Suppressor macrophage (primary cell): ENCODE data around the gene CACNG5.

Source experiments
- DNase-seq, 4 experiments: peaks; one replicate each; pipeline ENCODE4 v3.0.0-alpha.2; 2020 to 2022

Gene CACNG5

GRCh38 chr17:66906321-66907278 lies 71.7 kb downstream of the CACNG5 start:
- DNase-seq = peak; percentile 77 to 84 (median 80)

GRCh38 chr17:66909804-66910373 lies 75.0 kb downstream of the CACNG5 start:
- no peak for DNase-seq

DNA sequence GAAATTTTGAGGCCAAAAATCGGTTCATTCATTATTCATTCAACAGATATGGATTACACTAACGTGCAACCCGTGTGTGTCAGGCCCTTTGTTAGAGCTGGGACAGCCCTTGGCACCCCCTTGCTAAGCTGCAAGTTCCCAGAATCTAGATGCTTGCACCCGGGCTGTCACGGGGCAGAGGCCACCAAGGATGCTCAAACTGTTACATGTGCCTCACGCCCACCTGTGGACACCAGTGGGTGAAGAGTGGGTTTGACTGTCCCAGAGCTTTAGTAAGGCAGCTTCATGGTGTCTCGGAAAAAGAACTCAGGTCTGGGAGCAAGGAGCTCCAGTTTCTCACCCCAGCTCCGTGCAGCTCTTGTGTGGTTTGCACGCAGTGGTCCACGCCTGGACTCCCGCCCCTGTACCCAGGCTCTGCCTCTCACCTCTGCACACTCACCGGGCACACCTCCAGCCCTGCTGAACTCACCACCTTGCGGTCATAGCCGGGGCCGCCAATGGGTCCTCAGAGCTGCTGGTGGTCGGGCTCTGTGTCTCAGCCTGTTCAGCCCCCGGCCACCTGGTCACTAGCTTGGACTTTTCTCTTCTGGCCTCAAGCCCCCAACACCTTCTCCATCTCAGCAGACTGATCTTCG lies 75.9 kb downstream of the CACNG5 start:
- no peak for DNase-seq

DNA sequence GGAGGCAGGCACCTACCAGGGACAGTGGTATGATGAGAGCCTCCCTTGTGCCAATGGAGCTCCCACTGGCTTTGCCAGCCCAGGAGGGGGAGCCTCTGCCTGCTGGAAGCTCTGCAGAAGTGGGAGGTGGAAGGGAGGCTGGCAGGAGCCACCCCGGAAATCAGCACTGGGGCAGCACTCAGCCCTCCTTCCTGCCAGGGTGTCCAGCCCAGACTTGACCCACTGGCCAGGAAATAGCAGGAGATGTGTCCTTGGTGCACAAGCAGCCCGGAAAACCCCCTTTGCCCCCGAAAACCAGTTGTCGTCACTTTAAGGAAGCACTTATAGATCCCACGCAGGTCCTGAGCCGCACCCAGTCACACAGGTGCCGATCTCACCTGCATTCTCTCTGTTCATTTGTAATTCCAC lies 80.3 kb downstream of the CACNG5 start:
- peak; percentile 3 to 55 (median 24) for DNase-seq

- no peak for DNase-seq
Observed at GRCh38 chr17:66915792-66916191, 80.9 kb downstream of the CACNG5 start.

DNA sequence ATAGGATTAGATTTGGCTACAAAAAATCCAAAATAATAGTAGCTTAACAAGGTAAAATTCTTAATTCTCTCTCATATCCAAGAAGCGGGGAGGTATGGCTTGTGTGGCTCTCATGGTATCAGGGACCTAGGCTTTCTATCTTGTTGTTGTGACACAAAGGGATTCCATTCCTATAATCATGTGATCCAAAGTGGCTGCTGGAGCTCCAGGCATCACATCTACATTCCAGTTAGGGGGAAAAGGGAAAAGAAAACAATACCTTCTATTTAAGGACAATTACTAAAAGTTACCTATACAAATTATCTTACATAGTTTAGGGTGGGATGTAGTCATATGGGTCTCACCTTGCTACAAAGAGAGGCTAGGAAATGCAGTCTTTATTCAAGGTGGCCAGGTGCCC lies 82.0 kb downstream of the CACNG5 start:
- no peak for DNase-seq

- DNase-seq = no peak
Observed at GRCh38 chr17:66918896-66919295, 84.0 kb downstream of the CACNG5 start.

DNA sequence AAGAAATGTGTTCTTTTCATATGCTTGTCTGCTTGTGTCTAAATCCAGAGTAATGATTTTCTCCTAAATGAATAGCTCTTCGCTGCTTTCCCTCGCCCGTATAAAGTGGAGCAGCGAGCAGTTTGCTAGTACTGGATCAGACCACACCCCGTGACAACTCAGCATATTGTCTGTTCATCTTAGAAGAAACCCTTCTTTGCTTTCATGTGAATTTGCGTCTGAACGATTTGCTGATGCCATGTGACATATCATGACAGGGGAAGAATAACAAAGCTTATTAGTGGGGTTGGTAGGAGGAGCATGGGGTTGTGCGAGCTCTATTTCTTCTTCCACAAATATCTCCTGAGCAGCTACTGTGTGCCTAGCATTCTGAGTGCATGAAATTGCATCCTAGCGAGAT lies 85.5 kb downstream of the CACNG5 start:
- DNase-seq = no peak

- peak in 2 of 4 experiments; percentile 9 to 10 for DNase-seq
Observed at GRCh38 chr17:66920950-66921349, 86.0 kb downstream of the CACNG5 start.

DNA sequence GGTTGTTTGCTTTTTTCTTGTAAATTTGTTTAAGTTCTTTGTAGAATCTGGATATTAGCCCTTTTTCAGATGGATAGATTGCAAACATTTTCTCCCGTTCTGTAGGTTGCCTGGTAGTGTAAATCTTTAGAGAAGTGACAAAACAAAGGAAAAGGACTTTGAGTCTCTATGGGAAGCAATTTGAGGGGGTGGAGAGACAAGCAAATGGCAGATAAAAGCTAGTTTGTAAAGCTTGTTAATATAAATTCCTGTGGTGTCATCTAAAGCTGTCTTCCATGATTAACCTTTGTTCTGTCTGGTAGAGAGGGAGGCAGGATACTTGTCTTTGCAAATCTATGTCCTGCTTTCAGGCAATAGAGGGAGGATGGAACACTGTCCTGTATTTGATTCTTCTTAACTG lies 89.0 kb downstream of the CACNG5 start:
- no peak for DNase-seq

- DNase-seq = no peak
Observed at GRCh38 chr17:66925811-66926500, 91.0 kb downstream of the CACNG5 start.

GRCh38 chr17:66928949-66929348 lies 94.0 kb downstream of the CACNG5 start:
- no peak for DNase-seq

- DNase-seq = no peak
Observed at GRCh38 chr17:66929591-66929990, 94.7 kb downstream of the CACNG5 start.

DNA sequence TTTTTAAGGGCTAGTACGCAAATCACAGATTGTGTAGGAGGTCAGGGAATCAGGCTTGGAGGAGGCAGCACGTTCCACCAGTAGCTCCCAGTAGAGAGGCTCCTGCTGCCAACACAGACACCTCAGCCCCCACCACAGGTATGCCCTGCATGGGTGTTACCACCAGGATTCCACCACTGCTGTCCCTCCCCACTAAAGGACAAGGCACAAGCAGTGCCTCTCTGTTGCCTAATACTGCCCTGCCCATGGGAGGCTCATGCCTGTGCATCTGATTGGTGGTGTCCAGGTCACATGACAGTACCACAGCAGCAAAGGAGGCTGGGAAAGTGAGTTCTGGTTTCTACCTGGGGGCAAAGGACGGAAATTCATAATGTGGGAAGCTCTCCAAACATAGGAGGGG lies 96.0 kb downstream of the CACNG5 start:
- no peak for DNase-seq

DNA sequence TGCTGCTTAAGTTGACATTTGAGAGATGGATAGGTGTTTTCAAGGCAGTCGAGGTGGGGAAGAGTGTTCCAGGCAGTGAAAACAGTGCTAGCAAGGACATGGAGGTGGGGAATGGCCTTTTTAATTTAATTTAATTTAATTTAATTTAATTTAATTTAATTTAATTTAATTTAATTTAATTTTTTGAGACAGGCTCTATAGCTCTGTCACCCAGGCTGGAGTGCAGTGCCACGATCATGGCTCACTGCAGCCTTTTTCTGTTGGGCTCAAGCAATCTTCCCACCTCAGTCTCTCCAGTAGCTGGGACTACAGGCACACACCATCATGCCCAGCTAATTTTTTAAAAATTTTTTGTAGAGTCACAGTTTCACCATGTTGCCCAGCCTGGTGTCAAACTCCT lies 97.4 kb downstream of the CACNG5 start:
- no peak for DNase-seq

GRCh38 chr17:66934040-66934439 lies 99.1 kb downstream of the CACNG5 start:
- no peak for DNase-seq
